H9 (cell line): ENCODE measurements around the gene ARL2BP. TPM values are rescaled to one million over a fixed set of nuclear protein-coding genes. Genes with fewer than 3 reads are reported as not detected.
A peak's percentile ranks its signal among the peaks of the same experiment; 100 is the strongest.

Experiments used
- DNase-seq: peaks from one replicate; pipeline ENCODE4 v3.0.0-alpha.2; 2017
- H2AFZ ChIP-seq: one replicate; pipeline ENCODE4 v1.6.1; 2013; ENCODE audit warnings: mild to moderate bottlenecking, low read length, control low read depth, moderate library complexity
- H2AK5ac ChIP-seq: 2 replicates; pipeline ENCODE4 v1.6.1; 2013; ENCODE audit warnings: low read length, control low read depth, mixed read lengths; ENCODE audit not compliant: insufficient read length
- H2BK120ac ChIP-seq: one replicate; pipeline ENCODE4 v1.6.1; 2013; ENCODE audit warnings: low read depth, mild to moderate bottlenecking, low read length, control low read depth, inconsistent platforms; ENCODE audit not compliant: poor library complexity, severe bottlenecking
- H2BK12ac ChIP-seq: 2 replicates; pipeline ENCODE4 v1.6.1; 2013; ENCODE audit warnings: low read length, control low read depth, mixed read lengths, low read depth; ENCODE audit not compliant: insufficient read length
- H2BK15ac ChIP-seq: 2 replicates; pipeline ENCODE4 v1.6.1; 2013; ENCODE audit warnings: low read depth, low read length, control low read depth
- H2BK20ac ChIP-seq: one replicate; pipeline ENCODE4 v1.6.1; 2013; ENCODE audit warnings: low read depth, mild to moderate bottlenecking, low read length, control low read depth, inconsistent platforms; ENCODE audit not compliant: poor library complexity, severe bottlenecking
- H2BK5ac ChIP-seq: 2 replicates; pipeline ENCODE4 v1.6.1; 2013; ENCODE audit warnings: low read length, control low read depth, mixed read lengths; ENCODE audit not compliant: insufficient read length
- H3K14ac ChIP-seq: 2 replicates; pipeline ENCODE4 v1.6.1; 2013; ENCODE audit warnings: low read length, control low read depth; ENCODE audit not compliant: insufficient read depth
- H3K18ac ChIP-seq: 2 replicates; pipeline ENCODE4 v1.6.1; 2013; ENCODE audit warnings: low read depth, mild to moderate bottlenecking, mixed read lengths, low read length, control low read depth; ENCODE audit not compliant: insufficient read length
- H3K23ac ChIP-seq: 2 replicates; pipeline ENCODE4 v1.6.1; 2013; ENCODE audit warnings: low read length, control low read depth, mixed read lengths, low read depth; ENCODE audit not compliant: insufficient read length
- H3K23me2 ChIP-seq: 2 replicates; pipeline ENCODE4 v1.6.1; 2013; ENCODE audit warnings: low read depth, mild to moderate bottlenecking, mixed read lengths, low read length, control low read depth; ENCODE audit not compliant: insufficient read length, poor library complexity, severe bottlenecking
- H3K27ac ChIP-seq: 2 replicates; pipeline ENCODE4 v1.5.1; 2013; ENCODE audit warnings: low read length, control low read depth, mixed read lengths, low read depth; ENCODE audit not compliant: insufficient read length
- H3K27me3 ChIP-seq: 2 replicates; pipeline ENCODE4 v1.6.1; 2013; ENCODE audit warnings: low read length, control low read depth, inconsistent platforms; ENCODE audit not compliant: insufficient read depth
- H3K4ac ChIP-seq: 2 replicates; pipeline ENCODE4 v1.6.1; 2013; ENCODE audit warnings: low read depth, mild to moderate bottlenecking, control low read depth, inconsistent platforms, low read length, moderate library complexity
- H3K4me1 ChIP-seq: 2 replicates; pipeline ENCODE4 v1.6.1; 2013; ENCODE audit warnings: low read length, control low read depth, inconsistent platforms; ENCODE audit not compliant: insufficient read depth
- H3K4me2 ChIP-seq: 2 replicates; pipeline ENCODE4 v1.6.1; 2013; ENCODE audit warnings: low read length, control low read depth, mixed read lengths; ENCODE audit not compliant: insufficient read length, insufficient read depth
- H3K56ac ChIP-seq: 2 replicates; pipeline ENCODE4 v1.6.1; 2013; ENCODE audit warnings: low read depth, mild to moderate bottlenecking, mixed read lengths, low read length, control low read depth; ENCODE audit not compliant: insufficient read length
- H3K79me1 ChIP-seq: 2 replicates; pipeline ENCODE4 v1.6.1; 2013; ENCODE audit warnings: low read depth, mild to moderate bottlenecking, moderate library complexity, low read length, control low read depth, inconsistent platforms; ENCODE audit not compliant: insufficient read depth, poor library complexity, severe bottlenecking
- H3K79me2 ChIP-seq: 2 replicates; pipeline ENCODE4 v1.6.1; 2013; ENCODE audit warnings: low read length, control low read depth, inconsistent platforms; ENCODE audit not compliant: insufficient read depth
- H3K9ac ChIP-seq: 2 replicates; pipeline ENCODE4 v1.6.1; 2013; ENCODE audit warnings: low read length, control low read depth, mixed read lengths; ENCODE audit not compliant: insufficient read length; ENCODE audit errors: extremely low read depth
- H3K9me3 ChIP-seq: one replicate; pipeline ENCODE4 v1.6.1; 2013; ENCODE audit warnings: low read depth, low read length, inconsistent platforms; ENCODE audit not compliant: control insufficient read depth
- H3T11ph ChIP-seq: one replicate; pipeline ENCODE4 v1.6.1; 2013; ENCODE audit warnings: mild to moderate bottlenecking, low read length, control low read depth, inconsistent platforms
- H4K20me1 ChIP-seq: one replicate; pipeline ENCODE4 v1.6.1; 2013; ENCODE audit not compliant: control insufficient read depth, insufficient read length, insufficient read depth
- H4K5ac ChIP-seq: 2 replicates; pipeline ENCODE4 v1.6.1; 2013; ENCODE audit warnings: low read depth, mild to moderate bottlenecking, mixed read lengths, low read length, control low read depth; ENCODE audit not compliant: insufficient read length
- H4K8ac ChIP-seq: replicated peaks from 2 replicates; pipeline ENCODE4 v1.6.1; 2013; ENCODE audit warnings: low read length, control low read depth, mixed read lengths, low read depth; ENCODE audit not compliant: insufficient read length
- H4K91ac ChIP-seq: 2 replicates; pipeline ENCODE4 v1.6.1; 2013; ENCODE audit warnings: low read depth, mild to moderate bottlenecking, moderate library complexity, mixed read lengths, low read length, control low read depth; ENCODE audit not compliant: insufficient read length
- H3K27ac Mint-ChIP-seq, 3 experiments: 2 replicates in 2 of 3; 3 replicates in 1 of 3; pipeline ENCODE4 v1.8.0; 2020 to 2021; ENCODE audit warnings: mixed read lengths in 3 of 3, mild to moderate bottlenecking in 1 of 3, moderate library complexity in 1 of 3
- H3K27me3 Mint-ChIP-seq: 2 replicates; pipeline ENCODE4 v1.8.0; 2021; ENCODE audit warnings: low read depth, mild to moderate bottlenecking, moderate library complexity, mixed read lengths
- H3K36me3 Mint-ChIP-seq, 3 experiments: 2 replicates in 2 of 3; 3 replicates in 1 of 3; pipeline ENCODE4 v1.8.0; 2020 to 2021; ENCODE audit warnings: low read depth in 3 of 3, mixed read lengths in 3 of 3; ENCODE audit not compliant: insufficient read depth in 1 of 3
- H3K4me1 Mint-ChIP-seq, 2 experiments: 2 replicates each; pipeline ENCODE4 v1.8.0; 2020; ENCODE audit warnings: mixed read lengths in 2 of 2
- H3K4me3 Mint-ChIP-seq, 2 experiments: 2 replicates in 1 of 2; 3 replicates in 1 of 2; pipeline ENCODE4 v1.8.0; 2020 to 2021; ENCODE audit warnings: mild to moderate bottlenecking in 2 of 2, mixed read lengths in 2 of 2, moderate library complexity in 1 of 2
- H3K9me3 Mint-ChIP-seq, 2 experiments: 2 replicates in 1 of 2; 3 replicates in 1 of 2; pipeline ENCODE4 v1.8.0; 2020; ENCODE audit warnings: mild to moderate bottlenecking in 2 of 2, mixed read lengths in 2 of 2, moderate library complexity in 1 of 2
- CTCF ChIP-seq: fragments of 200-600 bp; sonication (generic); conservative IDR thresholded peaks from 3 replicates; pipeline ENCODE4 v1.8.0; 2021; ENCODE audit warnings: antibody characterized with exemption, mild to moderate bottlenecking
- WGBS: extraction: QIAGEN DNeasy Blood & Tissue Kit; methylation state at CpG from one replicate; pipeline ENCODE4 v1.1.7; 2013; ENCODE audit warnings: missing lambda C conversion rate, low lambda C conversion rate, mixed read lengths; ENCODE audit not compliant: insufficient read length; ENCODE audit errors: extremely low coverage; 5-methylcytosine and 5-hydroxymethylcytosine counted together
- total RNA-seq: library from RNA; stranded (reverse); gene quantifications from 2 replicates; pipeline ENCODE4 v1.2.1, GENCODE V29; 2021

ARL2BP gene
- total RNA-seq, 1 experiment from 2014 or later = 18.0 TPM

DNA sequence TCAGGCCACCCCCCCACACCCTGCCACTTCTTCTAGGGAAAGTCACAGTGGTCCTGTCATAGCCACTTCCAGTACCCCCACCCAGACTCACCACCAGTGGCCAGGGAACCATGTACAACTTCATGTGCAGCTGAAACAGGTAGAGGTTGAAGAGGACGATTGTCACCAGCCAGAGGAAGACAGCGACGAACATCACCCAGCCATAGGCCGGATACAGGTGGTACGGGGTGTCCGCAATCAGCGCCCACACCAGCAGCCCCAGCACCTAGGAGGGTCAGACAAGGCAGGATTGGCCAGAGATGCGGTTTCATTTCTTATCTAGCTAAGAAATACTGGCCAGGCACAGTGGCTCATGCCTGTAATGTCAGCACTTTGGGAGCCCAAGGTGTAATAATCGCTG lies 16.7 kb downstream of the ARL2BP start:
- no peaks in the 10 kb centered on the region; the same call in 1 of the 2 replicates for H3K27me3 Mint-ChIP-seq
- H3K56ac ChIP-seq = no peak overlapping the region
- no peak overlapping the region for H3K4me3 Mint-ChIP-seq
- H3K27ac ChIP-seq = no peak overlapping the region
- H2BK12ac ChIP-seq = no peak overlapping the region
- peaks cover 21 to 24% of the 10 kb centered on the region in 2 experiments for H3K4me1 Mint-ChIP-seq
- no peak overlapping the region for H2AFZ ChIP-seq
- H2BK20ac ChIP-seq = no peak overlapping the region
- no peak overlapping the region for H3K9ac ChIP-seq
- no peak overlapping the region for H2BK120ac ChIP-seq
- DNase-seq = no peak
- H3K27ac Mint-ChIP-seq = peak overlapping the region in 1 of 3 experiments; percentile 53; a peak in 1 of 7 replicates
- H3K23ac ChIP-seq = no peak overlapping the region
- H3K9me3 Mint-ChIP-seq = no peaks in the 10 kb centered on the region; a peak in 1 of 5 replicates
- H3K23me2 ChIP-seq = no peaks in the 10 kb centered on the region
- no peaks in the 10 kb centered on the region for H3K79me2 ChIP-seq
- H3K27me3 ChIP-seq = no peaks in the 10 kb centered on the region
- no peaks in the 10 kb centered on the region; a peak in 2 of 7 replicates for H3K36me3 Mint-ChIP-seq
- WGBS = no CpG with 5 or more reads among the region's 9 CpGs
- no peak overlapping the region for H3K4ac ChIP-seq
- no peak overlapping the region for H3K14ac ChIP-seq
- peaks cover 3% of the 10 kb centered on the region for H3K4me1 ChIP-seq
- no peak overlapping the region for H3K18ac ChIP-seq
- H2AK5ac ChIP-seq = no peak overlapping the region
- no peak overlapping the region for H3T11ph ChIP-seq
- no peak overlapping the region for H4K91ac ChIP-seq
- no peak overlapping the region for H4K5ac ChIP-seq
- no peaks in the 10 kb centered on the region for H3K79me1 ChIP-seq
- TF ChIP-seq CTCF = no peak
- no peak overlapping the region for H2BK5ac ChIP-seq
- no peak overlapping the region for H3K4me2 ChIP-seq
- H2BK15ac ChIP-seq = no peak overlapping the region; the same call in 1 of the 2 replicates
- no peaks in the 10 kb centered on the region for H3K9me3 ChIP-seq
- H4K8ac ChIP-seq = no peak overlapping the region
- no peaks in the 10 kb centered on the region for H4K20me1 ChIP-seq
